Measurements from ENCODE around the gene PLCG2.
"Not testable (repeated sequence)": the region's sequence is repeated elsewhere in the genome, so short reads cannot be mapped to it uniquely, and the experiment has no call there.

PLCG2 gene

GRCh38 chr16:81945665-81946064, 166.6 kb downstream of the PLCG2 start:
- DNase-seq, result no peak

- no peak for DNase-seq
Observed at GRCh38 chr16:81946206-81946605, 167.1 kb downstream of the PLCG2 start.

DNA sequence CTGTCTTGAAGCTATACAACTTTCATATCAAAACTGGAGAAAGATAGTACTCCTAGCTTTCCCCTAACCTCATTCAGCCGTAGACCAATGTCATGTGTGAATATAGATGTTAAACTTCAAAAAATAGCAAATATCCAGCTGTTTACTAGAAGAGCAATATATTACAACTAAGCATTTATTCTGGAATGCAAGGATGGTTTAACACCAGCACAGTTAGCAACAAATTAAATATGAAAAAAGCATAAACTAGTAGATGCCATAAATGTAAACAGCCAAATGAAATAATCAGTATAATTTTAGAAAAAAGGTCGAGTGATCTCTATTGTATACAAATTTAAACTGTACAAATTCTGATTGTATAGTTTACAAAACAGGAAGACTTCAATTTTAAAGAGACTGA, 172.5 kb downstream of the PLCG2 start:
- DNase-seq, result no peak

DNA sequence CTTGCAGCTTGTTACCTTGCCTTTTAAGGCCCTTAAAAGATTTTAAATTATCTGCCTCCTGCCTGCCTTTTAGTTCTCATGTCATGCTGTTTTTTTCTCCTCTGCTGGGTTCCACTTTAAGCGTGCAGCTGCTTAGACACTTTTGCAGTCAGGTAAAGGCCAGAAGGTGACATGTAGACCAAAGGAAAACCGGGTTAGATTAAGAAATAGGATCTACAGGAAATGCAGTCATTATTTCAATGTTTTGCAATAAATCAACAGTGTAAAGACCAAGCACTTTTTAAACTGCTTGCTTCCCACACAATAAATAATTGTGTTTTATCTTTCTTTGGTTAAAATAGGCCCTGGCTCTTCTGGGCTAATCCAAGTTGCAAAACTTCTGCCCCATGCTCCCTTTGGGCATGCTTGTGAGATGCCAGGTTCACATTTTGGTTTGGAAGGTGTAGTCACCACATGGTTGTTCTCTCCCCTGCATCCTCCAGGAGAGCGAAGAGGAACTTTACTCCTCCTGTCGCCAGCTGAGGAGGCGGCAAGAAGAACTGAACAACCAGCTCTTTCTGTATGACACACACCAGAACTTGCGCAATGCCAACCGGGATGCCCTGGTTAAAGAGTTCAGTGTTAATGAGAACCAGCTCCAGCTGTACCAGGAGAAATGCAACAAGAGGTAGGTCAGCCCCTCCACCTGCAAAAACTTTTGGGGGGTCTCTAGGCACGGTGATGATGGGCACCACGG, 177.3 kb downstream of the PLCG2 start:
- no peak for DNase-seq

DNA sequence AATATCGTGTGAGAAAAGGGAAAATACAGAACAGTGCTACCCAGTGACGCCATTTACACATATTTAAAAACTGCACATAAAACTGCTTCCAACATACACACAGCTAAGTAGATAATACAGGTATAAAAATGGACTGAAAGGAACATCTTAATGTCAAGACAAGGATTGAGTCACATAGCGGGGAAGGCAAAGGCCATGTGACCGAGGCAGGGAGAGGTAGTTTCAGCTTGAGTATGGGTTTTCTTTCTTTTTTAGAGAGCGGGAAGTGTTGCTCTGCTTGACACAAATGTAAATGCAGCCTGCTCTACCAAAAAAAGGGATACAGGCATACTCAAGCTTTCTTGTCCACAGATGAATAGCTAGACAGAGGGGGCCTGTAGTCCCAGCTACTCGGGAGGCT, 185.7 kb downstream of the PLCG2 start:
- no peak for DNase-seq

DNA sequence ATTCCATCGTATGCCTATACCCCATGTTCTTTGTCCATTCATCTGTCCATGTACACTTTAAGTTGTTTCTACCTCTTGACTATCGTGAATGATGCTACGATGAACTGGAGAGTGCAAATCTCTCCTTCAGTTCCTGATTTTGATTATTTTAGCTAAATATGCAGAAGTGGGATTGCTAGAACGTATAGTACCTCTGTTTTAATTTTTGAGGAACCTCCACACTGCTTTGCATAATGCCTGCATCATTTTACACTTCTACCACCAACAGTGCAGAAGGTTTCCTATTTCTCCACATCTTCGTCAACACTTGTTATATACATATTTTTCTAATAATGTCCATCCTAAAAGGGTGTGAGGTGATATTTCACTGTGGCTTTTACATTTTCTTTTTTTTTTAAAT, 188.3 kb downstream of the PLCG2 start:
- no peak for DNase-seq

DNA sequence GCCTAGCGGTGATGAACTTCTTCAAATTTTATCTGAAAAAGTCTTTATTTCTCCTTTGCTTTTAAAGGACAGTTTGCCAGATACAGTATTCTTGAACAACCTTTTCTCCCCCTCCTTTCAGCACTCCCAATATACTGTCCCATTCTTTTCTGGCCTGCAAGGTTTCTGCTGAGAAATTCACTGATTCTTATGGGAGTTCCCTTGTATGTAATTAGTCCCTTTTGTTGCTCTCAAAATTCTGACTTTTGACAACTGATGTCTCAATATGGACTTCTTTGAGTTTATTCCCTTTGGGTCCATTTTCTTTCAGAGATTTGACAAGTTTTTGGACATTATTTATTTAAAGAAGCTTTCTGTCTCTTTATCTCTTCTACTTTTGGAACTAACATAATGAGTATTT, 192.8 kb downstream of the PLCG2 start:
- no peak for DNase-seq

DNA sequence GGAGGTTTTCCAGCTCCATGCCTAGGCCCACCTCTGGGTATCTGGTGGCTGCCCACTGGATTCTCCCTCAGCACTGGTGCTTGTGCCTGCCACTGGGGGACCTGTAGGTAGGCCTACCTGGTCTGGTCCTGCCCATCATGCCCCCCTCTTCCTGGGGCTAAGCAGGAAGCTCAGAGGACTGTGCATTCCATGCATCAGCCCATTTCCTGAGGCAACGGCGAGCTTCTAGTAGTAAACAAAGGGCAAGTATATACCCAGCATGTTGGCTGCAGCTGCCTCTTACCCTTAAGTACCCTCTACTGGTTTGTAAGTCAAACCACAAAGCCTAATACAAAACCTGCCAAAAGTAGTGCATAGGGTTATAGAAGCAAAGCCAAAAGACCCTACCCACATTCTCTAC, 194.6 kb downstream of the PLCG2 start:
- DNase-seq, result no peak

- no peak for DNase-seq
Observed at GRCh38 chr16:81975637-81976036, 196.5 kb downstream of the PLCG2 start.

- not testable (repeated sequence) for DNase-seq
Observed at GRCh38 chr16:81977335-81977942, 198.3 kb downstream of the PLCG2 start.

DNA sequence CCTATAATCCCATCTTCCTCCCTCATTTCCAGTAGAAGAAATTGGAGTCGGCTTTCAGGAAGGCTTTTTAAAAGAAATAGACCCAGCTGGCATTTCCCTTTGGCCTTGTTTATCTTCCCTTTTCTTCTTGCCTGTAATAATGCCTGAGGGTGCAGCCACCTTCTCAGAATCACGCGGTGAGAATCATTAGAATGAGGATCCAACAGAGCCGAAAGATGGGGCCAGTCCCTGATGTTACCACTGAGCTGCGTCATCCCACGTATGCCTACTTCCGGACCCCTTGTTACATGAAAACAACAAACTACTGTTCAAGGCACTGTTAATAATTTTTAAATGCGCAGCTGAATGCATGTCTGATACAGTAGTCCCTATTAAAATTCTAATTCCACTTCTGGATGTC, 208.0 kb downstream of the PLCG2 start:
- no peak for DNase-seq

GRCh38 chr16:81987706-81988105, 208.6 kb downstream of the PLCG2 start:
- DNase-seq, result no peak

- no peak for DNase-seq
Observed at GRCh38 chr16:81992859-81993258, 213.8 kb downstream of the PLCG2 start.

DNA sequence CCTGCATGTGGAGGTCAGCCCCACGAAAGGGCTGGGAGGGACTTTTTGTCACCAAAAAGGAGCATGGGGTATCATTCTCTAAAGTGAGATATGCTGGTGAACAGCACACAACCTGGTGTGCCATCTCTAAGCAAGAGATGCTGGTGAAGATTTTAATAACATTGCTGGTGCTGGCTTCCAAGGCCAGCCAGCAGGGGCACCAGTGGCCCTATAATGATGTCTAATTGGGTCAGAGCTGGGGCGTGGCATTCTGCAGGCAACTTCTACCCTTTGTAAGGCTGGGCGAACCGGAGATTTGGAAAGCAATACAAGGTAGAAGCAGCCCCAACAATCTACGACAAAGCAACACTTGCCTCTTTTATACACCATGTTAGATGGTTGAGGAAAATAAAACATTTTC, 215.4 kb downstream of the PLCG2 start:
- DNase-seq, result no peak

DNA sequence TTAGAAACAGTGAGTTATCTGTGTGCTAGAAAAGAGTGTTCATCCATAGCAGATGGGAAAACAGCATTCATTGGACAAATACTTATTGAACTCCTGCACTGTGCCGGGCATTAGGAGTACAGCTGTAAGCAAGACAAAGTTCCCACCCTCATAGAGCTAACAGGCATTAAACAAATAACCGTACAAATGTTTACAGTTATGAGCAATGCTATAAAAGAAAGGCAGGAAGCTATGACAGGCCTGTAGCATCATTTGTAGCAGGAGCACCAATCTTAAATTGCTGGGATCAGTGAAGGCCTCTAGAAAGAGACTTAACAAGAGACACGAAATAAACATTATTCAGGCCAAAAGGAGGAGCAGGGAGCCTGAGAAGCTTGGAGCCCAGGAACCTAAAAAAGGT, 216.6 kb downstream of the PLCG2 start:
- DNase-seq, result no peak

DNA sequence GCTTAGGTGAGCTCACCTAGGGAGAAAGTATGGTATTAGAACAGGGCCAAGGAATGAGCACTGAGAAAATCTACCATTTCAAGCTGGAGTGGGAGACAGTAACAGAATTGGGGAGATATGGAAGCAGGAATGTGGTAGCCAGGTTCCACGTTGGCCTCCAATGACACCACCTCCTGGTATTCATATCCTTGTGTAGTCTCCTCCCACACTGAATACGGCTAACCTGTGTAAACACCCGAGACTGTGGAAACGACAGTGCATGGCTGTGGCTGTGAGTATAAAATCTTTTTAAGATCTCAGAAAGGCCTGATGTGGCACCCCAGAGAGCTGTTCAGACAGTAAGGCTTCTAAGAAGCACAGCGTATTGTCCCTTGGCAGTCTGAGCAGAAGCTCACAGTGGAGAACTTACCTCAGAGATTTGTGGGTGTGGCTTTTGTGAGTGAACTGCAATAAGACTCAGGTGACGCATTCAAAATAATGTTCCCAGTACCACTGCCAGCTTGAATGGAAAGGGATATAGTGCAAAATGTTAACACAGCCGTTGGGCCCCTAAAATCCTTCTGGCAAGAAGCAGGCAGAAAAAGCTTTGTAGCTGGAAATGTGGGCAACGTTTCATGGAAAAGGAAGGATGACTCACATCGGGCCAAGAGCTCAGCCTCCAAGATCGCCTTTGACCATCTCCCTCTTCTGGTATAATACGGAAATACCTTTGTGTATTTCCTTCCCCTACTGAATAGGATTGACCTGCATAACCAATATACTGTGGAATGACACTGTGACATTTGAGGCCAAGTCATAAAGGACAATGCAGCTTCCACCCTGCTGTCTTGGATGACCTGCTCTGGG, 217.8 kb downstream of the PLCG2 start:
- no peak for DNase-seq

DNA sequence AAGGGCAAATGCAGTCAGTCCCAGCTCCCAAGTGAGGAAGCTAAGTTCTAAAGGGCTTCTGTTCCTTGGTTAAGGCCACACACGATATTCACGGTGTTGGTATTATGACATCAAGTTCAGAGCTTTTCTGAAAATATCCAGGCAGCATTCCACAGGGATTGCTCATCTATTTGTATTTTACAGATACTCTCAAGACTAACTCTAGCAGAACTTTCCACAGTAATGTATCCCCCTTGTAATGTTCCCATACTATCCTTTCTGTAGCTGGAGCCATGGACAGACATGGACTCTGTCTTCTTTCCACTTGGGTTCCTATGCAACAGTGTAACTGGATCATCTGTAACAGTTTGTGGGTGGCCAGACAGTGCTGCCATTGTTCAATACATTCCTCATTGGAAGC, 218.6 kb downstream of the PLCG2 start:
- no peak for DNase-seq

DNA sequence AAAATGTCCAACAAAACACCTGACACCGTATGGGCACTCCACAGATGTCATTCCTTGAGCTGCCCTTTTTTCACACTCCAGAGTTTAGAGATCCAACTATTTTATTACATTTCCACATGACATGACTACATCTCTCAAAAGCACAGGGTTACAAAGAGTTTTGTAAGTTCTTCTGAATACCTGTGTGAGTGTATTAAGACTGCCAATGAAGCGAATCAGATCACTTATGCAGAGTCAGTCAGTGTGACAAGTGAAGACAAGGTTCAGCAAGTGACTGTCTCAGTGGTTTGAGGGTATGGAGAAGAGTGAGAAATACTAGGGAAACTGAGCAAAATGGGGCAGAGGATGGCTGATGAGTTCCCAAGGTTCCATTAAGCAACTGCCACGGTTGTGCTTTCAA, 223.7 kb downstream of the PLCG2 start:
- DNase-seq, result no peak

GRCh38 chr16:82004601-82005000, 225.5 kb downstream of the PLCG2 start:
- no peak for DNase-seq

GRCh38 chr16:82005027-82005830, 226.1 kb downstream of the PLCG2 start:
- DNase-seq, result no peak

DNA sequence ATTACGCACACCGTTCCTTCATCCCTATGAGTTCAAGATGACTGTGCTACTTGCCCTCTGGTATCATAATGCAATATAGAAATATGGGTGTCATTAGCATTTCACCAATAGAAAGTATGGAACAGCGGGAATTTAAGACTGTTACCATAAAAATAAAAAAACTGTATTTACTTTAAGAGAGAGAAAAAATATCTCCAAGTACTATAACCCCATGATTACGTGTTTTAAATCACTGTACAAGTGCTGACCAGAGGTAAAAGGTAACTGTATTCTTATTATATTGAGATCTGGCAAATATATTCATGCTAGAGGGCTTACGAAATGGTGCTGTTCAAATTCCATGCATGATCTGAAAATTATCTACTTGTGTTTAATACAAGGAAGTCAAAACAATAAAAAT, 226.9 kb downstream of the PLCG2 start:
- DNase-seq, result no peak

- no peak for DNase-seq
Observed at GRCh38 chr16:82007189-82007588, 228.1 kb downstream of the PLCG2 start.

DNA sequence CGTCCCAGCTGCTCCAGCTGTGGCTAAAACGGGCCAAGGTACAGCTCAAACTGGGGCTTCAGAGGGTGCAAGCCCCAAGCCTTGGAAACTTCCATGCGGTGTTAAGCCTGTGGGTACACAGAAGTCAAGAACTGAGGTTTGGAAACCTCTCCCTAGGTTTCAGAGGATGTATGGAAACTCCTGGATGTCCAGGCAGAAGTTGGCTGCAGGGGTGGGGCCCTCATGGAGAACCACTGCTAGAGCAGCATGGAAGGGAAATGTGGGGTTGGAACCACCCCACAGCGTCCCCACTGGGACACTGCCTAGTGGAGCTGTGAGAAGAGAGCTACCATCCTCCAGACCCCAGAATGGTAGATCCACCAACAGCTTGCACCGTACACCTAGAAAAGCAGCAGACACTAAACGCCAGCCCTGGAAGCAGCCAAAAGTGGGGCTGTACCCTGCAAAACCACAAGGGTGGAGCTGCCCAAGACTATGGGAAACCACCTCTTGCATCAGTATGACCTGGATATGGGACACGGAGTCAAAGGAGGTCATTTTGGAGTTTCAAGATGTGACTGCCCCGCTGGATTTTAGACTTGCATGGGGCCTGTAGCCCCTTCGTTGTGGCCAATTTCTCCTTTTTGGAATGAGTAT, 230.0 kb downstream of the PLCG2 start:
- DNase-seq, result no peak
